A204.1 (cell line): ENCODE measurements around the gene MBD3L5.
A peak's percentile ranks its signal among the peaks of the same experiment; 100 is the strongest.
"Not testable (repeated sequence)": the region's sequence is repeated elsewhere in the genome, so short reads cannot be mapped to it uniquely, and the experiment has no call there.

Experiments
- FAIRE-seq: peaks from 2 replicates; lab custom pipeline; 2012; peaks lifted over from hg19 to GRCh38; lab: Jason Lieb, UNC

MBD3L5 gene

GRCh38 chr19:7052896-7053295, 22.5 kb downstream of the MBD3L5 start:
- FAIRE-seq = not testable (repeated sequence)

- FAIRE-seq = not testable (repeated sequence)
Observed at GRCh38 chr19:7054635-7055368, 24.4 kb downstream of the MBD3L5 start.

GRCh38 chr19:7055679-7056078, 25.3 kb downstream of the MBD3L5 start:
- FAIRE-seq = not testable (repeated sequence)

GRCh38 chr19:7056371-7056770, 26.0 kb downstream of the MBD3L5 start:
- FAIRE-seq = not testable (repeated sequence)

GRCh38 chr19:7058576-7058975, 28.2 kb downstream of the MBD3L5 start, which contains the start of gene MBD3L3:
Gene MBD3L3 (minus strand): TSS chr19:7058676. CDS start chr19:7058605, 71 bp downstream.
- FAIRE-seq = not testable (repeated sequence)

- FAIRE-seq = not testable (repeated sequence)
Observed at GRCh38 chr19:7059977-7060376, 29.6 kb downstream of the MBD3L5 start.

GRCh38 chr19:7063339-7063738, 33.0 kb downstream of the MBD3L5 start:
- no peak for FAIRE-seq

GRCh38 chr19:7063764-7064418, 33.5 kb downstream of the MBD3L5 start:
- FAIRE-seq = no peak

GRCh38 chr19:7067122-7067521, 36.7 kb downstream of the MBD3L5 start:
- FAIRE-seq = not testable (repeated sequence)

- no peak for FAIRE-seq
Observed at GRCh38 chr19:7067716-7068115, 37.3 kb downstream of the MBD3L5 start.

- FAIRE-seq = no peak
Observed at GRCh38 chr19:7068599-7068998, 38.2 kb downstream of the MBD3L5 start.

GRCh38 chr19:7069042-7069903, 38.9 kb downstream of the MBD3L5 start, which contains the start of gene ZNF557:
Gene ZNF557 (plus strand): TSS chr19:7069703. CDS start chr19:7075075, 5,372 bp downstream.
- peak; percentile 53 for FAIRE-seq

GRCh38 chr19:7069904-7070226, 39.5 kb downstream of the MBD3L5 start:
- FAIRE-seq = no peak

- no peak for FAIRE-seq
Observed at GRCh38 chr19:7072541-7072940, 42.2 kb downstream of the MBD3L5 start.

GRCh38 chr19:7074705-7075282, 44.4 kb downstream of the MBD3L5 start:
- no peak for FAIRE-seq

- no peak for FAIRE-seq
Observed at GRCh38 chr19:7076151-7076550, 45.8 kb downstream of the MBD3L5 start.

GRCh38 chr19:7078008-7078407, 47.6 kb downstream of the MBD3L5 start:
- no peak for FAIRE-seq
